NOMO-1 (cell line): ENCODE results near the gene NME5.

Experiments
- DNase-seq, 2 experiments: peaks; one replicate each; lab custom pipeline; 2025; ENCODE audit not compliant: unreplicated experiment in 2 of 2; lab: John Stamatoyannopoulos, UW

The NME5 gene

GRCh38 chr5:138140268-138140667 is 1.0 kb upstream of the NME5 start:
- DNase-seq, result no peak

DNA sequence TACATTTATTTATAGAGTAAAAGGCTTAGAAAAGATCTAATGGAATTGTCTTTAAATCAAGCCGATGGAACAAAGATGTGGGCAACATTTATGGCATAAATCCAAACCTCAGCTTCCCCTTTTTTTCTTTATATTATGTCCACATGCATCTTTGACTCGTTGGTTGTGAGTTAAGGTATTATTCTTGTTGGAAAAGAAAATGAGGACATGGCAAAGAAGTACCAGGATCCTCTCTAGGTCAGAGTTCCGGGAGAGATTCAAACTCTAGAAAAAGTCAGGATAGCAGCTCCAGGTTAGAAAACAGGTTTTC is 508 bp upstream of the NME5 start:
- DNase-seq, result peak; percentile 17 to 74

DNA sequence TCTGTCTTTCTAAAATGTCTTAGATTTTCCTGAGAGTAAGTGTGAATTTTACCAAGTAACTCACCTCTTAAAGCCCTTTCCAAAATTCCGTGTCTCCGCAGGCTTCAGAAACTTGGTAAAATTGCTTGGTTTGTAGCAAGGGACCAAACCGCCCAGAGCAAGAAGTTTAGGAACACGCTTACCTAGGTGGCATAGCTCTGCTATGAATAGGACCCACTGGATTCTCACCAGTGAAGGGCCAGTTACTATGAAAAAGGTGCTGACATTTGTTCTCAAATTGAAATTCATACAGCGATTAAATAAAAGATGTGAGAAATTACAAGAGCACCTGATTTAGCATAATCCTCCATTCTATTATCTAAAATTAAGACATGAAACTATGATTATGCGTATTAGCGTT is 6.7 kb downstream of the NME5 start:
- no peak for DNase-seq

GRCh38 chr5:138129347-138129746 is 9.9 kb downstream of the NME5 start:
- no peak for DNase-seq

- no peak for DNase-seq
Measured at GRCh38 chr5:138128334-138128733, 10.9 kb downstream of the NME5 start.

DNA sequence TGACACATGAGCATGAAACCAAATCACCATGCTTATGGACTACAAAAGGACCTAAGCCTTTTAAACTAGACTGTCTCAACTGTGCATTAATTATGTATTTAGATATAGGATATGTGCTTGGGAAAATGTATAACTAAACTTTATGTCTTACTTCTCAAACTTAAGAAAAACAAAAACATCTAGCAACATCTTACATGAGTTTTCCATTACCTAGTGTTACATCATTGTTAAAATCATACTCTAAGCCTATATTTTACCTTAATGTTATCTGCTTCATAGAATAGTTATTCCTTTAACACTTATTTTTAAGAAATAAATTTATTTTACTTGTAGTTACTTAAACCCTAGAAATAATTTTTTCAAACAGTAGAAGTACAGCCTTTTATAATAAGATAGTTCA is 24.0 kb downstream of the NME5 start:
- DNase-seq, result no peak

DNA sequence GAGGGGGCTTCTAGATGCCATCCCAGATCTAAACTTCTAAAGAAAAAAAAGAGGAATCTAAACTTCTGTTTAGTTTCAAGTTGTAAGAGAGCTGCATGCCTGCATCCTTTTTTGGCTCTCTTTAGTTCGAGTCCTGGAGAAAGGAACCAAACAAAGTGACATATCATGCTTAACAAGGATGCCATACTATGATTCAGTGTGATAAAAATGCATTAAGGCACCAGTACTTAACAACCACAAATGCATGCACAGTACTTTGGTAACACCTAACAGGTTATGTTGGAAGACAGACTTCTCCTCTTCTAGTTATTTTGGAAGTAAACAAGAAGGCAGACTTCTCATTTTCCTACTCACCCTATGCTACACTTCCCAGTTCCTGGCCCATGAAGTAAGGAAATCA is 27.3 kb downstream of the NME5 start:
- DNase-seq, result no peak

- no peak for DNase-seq
Measured at GRCh38 chr5:138111181-138111580, 28.0 kb downstream of the NME5 start.

- no peak for DNase-seq
Measured at GRCh38 chr5:138110266-138110963, 28.8 kb downstream of the NME5 start.

- DNase-seq, result no peak
Measured at GRCh38 chr5:138109463-138110265, 29.6 kb downstream of the NME5 start.

DNA sequence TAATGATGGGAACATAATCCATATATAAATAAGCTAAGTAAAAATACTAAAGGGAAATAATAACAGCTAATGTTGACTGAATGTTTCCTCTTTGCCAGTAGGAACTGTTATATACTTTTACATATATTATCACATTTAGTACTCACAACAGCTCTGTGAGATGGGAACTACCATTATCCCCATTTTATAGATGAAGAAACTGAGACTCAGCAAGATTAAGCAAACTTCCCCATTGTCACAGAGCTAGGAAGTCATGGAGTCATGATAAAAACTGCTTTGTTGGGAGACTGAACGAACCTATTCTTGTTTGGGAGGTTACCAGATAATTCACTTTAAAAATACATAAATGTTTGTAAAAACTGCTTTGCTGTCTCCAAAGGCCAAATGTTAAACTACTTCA is 32.0 kb downstream of the NME5 start:
- DNase-seq, result no peak

DNA sequence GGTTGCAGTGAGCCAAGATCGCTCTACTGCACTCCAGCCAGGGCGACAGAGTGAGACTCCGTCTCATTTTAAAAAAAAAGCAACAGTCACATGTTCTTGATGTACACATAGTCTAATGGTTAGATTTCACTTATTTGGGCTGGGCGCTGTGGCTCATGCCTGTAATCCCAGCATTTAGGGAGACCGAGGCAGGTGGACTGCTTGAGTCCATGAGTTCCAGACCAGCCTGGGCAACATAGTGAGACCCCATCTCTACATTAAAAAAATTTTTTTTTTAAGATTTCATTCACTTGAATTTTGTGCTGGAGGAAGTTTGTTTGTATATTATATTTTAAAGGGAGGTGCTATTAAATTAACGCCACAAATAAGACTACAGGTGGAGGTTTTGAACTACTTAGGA is 33.5 kb downstream of the NME5 start:
- no peak for DNase-seq

DNA sequence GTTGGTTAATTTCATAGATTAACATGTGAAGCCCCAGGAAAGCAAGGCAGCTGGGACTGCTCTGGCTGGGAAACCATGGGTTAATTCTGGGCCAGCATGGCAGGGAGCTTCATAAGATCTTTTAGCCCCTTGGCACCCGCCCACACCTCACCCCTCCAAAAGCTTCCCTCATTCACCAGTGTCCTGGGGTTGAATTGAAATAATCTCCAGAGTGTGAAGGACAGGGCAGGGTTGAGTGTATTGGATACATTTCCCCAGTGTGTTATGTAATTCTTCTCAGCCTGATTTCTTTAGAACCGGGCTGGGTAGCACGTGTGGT is 36.0 kb downstream of the NME5 start:
- peak in 1 of 2 experiments; percentile 46 for DNase-seq

GRCh38 chr5:138102454-138103318 is 36.5 kb downstream of the NME5 start:
- DNase-seq, result peak; percentile 81 to 90

DNA sequence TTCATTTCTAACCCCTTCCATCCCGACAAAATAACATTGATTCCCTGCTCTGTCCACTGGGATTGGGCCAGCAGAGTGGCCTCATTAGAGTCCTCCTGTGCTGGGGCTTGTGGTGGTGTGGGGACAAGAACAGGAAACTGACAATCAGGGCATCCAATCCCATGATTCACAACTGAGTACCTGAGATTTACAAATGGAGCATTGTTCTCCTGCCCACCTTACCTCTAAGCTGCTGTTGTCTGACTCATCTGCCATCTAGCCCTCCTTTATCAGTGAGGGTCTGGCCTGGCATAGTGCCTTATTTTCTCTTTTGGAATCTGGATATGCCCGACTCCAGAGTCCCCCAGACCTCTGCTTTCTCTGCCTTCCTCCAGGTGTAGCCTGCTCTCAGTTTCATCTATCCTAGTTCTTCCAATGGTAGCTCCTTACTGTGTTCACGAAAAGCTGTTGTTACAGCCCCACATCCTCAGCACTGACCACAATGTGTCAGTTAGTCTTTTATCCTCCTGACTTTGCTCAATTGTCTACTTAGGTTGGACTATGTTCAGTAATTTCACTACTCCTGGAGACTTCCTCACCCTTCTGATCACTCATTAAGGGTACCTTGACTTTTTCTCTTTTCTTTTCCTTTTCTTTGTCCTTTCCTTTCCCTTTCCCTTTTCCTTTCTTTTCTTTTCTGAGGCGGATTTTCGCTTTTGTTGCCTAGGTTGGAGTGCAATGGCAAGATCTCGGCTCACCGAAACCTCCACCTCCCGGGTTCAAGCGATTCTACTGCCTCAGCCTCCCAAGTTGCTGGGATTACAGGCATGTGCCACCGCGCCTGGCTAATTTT is 42.0 kb downstream of the NME5 start:
- peak in 1 of 2 experiments; percentile 33 for DNase-seq

DNA sequence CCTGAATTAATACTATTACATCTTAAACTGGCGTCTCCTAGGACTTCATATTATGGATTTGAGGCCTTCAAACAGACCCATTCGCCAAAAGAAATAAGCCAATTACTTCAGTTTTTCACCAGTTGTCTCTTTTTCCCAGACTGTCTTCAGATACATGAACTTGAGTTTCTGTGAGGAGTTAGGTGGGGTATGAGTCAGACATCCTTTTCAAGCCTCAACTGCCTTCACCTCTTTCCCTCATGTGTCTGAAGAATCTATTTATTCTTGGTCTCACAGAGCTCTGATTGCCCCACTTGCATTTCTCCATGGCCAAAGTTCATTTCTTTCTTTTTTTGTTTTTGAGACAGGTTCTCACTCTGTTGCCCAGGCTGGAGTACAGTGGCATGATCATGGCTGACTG is 42.9 kb downstream of the NME5 start:
- DNase-seq, result peak in 1 of 2 experiments; percentile 24

DNA sequence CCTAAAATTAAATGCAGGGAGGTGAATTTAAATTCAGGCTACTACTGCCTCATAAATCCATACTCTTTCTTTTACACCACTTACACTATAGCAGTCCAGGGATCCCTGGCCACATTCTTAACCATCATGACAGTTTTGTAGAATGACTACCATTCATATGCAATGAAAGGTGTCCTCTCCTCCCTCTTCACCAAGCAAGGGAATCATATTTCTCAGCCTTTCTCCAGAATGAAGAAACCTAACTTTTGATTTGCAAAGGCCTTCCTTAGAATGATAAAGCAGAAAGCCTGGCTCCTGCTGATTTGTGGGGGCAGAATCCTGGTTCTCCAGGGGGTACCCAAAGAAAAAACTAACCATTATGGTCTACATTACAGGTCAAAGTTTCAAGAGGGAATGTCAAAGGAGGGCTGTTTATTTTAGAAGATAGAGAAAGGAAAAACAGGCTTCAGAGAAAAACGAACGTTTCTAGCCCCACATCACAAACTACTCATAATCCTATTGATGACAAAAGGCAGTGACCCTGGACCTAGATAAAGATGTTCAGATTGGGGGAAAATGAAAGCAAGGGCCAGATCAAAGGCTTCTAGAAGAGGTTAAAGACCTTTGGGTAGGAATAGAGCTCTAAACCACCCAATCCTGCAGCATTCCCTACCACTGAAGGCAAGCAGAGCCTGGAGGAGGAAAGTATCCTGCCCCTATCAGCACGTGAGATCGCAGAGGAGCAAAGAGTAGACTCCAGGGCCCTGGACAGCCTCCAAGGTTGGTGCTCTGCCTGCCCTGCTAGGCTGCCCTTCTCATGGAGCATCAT is 43.9 kb downstream of the NME5 start:
- no peak for DNase-seq

GRCh38 chr5:138093036-138093435 is 46.2 kb downstream of the NME5 start:
- DNase-seq, result no peak

GRCh38 chr5:138092301-138092700 is 46.9 kb downstream of the NME5 start:
- no peak for DNase-seq

GRCh38 chr5:138091685-138092084 is 47.5 kb downstream of the NME5 start:
- no peak for DNase-seq
